Stimulated activated CD4-positive, alpha-beta T cell treated with anti-CD3 and anti-CD28 coated beads, Interleukin-1b, Interleukin-23, amount 100 ng/mL, for 24 hours (primary cell): ENCODE data around the gene PEX10.
"Not testable (repeated sequence)": the region's sequence is repeated elsewhere in the genome, so short reads cannot be mapped to it uniquely, and the experiment has no call there.

Experiments
- DNase-seq, 4 experiments: peaks; one replicate each; pipeline ENCODE4 v3.0.0-alpha.2; 2020; ENCODE audit warnings: low read depth in 4 of 4, low spot score in 1 of 4

The PEX10 gene

DNA sequence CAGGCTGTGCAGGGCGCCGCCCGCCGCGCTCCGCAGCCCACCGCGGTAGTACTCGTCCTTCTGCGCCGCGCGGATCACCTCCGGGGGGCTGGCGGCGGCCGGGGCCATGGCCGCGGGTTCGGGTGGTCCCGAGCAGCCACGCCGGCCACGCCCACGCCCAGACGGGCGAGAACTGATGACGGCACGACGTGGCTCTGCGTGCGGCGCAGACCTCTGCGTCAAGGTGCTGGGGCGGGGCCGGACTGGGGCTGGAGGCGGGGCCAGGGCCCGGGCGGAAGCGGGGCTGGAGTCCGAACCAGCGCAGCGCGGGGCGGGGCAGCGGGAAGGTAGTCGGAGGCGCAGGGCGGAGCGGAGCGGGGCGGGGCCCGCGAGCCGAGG, at the start of gene PEX10:
TSS of gene PEX10 (minus strand) at position 170 of the 378 bp plus-strand sequence. CDS start at position 108, 62 bp downstream.
- DNase-seq = peak; percentile 97 to 99 (median 98)

DNA sequence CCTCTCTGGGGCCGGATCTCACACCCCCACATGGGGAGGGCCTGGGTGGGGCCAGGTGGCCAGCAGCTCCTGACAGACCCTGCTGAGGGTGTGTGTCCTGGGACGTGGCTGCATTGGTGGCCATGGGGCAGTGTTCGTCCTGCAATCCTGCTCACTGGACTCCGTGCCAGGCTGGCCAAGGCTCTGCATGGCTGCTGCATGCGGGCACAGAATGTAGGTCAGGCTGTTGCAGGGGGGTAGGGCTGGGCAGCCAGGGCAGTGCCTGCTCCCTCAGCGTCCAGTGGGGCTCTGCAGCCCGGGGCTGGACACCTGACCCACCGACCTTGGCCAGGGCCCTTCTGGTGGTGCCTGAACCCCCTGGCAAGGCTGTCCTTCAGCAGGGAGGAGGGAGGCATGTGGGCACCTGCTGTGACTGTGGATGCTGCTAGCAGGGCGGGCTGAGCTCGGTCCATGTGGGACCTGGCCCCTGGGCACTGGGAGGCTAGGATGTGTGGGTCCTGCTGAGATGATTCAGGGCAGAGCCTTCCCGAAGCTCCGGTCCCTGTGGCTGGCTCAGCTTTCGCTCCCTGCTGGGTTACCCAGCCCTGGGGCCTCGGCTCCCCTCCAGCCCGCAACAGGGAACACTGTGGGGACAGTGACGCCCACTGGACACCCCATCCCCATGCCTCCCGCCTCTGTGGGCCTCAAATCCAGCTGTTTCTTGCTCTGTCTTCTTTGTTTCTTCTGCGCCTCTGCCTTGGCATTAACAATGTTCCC, 48.8 kb upstream of the PEX10 start:
- DNase-seq = no peak

DNA sequence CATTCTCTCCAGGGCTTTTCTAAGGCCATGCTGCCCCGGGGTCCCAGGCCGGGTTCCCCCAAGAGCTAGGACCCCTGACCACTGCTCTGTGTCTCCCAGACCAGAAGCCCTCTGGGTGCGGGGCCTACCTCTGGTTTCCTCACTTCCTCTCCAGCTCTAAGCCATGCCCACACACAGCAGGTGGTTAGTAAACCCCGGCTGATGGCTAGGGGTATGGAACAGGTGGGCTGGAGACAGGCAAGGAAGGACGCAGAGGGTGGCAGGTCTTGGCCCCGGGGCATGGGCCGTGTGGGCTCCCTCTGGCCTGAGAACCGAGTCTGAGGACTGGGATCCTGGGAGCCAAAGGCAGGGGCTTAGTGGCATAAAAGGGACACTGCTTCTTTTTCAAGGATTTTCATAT, 47.8 kb upstream of the PEX10 start:
- DNase-seq = no peak

DNA sequence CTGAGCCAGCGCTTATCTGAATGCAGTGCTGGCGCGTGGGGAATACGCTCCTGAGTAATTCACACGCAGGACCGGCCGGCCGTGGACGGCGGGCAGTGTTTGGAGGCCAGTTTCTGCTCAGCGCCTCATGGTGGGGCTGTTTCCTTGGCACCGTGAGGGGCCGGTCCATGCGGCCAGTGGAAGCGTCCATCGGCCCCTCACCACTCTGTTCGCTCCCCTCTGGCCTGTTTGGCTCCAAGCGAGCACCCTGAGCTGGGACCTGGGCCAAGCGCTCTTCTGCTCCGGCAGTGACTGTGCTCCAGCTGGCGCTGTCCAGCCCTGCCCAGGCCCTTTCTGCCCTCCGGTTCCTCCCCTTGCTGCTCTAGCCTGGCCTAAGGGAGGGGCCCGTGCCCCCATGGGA, 47.4 kb upstream of the PEX10 start:
- DNase-seq = no peak

DNA sequence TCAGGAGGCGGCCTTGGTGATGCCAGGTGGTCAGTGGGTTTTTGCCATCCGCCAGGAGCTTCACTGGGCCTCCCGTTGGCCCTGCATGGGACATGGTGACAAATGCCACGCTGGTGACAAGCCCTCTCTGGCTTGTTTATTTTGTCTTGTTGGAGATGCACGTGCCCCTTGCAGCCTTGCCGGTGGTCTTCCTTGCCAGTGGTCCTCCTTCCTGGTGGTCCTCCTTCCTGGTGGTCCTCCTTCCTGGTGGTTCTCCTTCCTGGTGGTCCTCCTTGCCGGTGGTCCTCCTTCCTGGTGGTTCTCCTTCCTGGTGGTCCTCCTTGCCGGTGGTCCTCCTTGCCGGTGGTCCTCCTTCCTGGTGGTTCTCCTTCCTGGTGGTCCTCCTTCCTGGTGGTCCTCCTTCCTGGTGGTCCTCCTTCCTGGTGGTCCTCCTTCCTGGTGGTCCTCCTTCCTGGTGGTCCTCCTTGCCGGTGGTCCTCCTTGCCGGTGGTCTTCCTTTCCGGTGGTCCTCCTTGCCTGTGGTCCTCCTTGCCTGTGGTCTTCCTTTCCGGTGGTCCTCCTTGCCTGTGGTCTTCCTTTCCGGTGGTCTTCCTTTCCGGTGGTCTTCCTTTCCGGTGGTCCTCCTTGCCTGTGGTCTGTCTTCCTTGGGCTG, 46.9 kb upstream of the PEX10 start:
- DNase-seq = not testable (repeated sequence)

DNA sequence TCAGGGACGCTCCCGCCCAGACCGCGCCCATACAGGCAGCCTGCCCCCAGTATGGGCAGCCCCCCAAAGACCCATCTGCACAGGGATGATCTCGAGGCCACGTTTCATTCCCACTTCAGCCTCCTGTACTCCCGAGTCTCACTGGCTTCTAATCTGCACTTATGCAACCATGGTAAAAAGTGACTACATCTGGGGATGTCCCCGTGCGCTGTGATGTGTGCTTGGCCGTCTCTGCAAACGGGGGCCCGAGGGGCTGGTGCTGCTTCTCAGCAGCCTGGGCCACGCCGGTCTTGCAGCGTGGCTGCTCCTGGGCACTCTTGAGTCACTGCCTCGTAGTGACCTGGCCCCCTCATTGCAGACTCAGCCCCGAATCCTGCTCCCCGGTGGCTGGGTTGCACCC, 46.3 kb upstream of the PEX10 start:
- DNase-seq = no peak

DNA sequence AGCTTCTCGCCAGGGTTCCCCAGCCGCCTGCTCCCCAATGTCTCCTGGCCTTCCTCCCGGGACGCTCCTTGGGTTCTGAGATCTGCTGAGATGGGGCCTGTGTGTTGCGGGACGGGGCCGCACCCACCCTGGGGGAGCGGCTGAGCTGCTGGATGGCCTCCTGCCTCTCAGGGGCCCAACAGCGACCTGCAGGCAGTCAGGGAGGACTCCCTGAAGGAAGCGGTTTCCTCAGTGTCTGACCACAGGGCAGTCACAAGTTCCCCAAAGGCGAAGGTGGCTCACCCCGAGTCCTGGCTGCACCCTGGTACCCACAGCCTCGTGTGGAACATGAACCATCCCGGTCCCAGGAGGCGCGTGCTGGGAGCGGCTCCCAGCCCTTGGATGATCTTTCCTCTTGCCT, 45.1 kb upstream of the PEX10 start:
- DNase-seq = no peak

DNA sequence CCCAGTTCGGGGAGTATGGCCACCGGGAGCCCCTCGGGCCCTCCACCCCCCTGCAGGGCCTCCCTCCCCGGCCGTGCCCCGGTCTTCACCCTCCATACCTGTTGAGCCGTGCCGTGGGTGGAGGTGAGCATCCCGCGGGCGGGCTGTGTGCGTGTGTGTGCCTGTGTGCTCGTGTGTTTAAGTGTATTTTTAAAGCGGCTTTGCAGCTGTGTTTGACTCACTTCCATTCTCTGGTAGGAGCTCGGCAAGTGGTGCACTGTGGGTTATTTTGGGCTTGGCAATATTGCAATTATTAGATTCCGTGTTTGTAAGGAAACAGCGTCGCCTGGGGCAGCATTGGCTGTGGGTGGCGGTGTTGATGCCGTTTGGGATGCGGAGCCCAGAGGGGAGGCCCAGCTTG, 43.4 kb upstream of the PEX10 start:
- no peak for DNase-seq

DNA sequence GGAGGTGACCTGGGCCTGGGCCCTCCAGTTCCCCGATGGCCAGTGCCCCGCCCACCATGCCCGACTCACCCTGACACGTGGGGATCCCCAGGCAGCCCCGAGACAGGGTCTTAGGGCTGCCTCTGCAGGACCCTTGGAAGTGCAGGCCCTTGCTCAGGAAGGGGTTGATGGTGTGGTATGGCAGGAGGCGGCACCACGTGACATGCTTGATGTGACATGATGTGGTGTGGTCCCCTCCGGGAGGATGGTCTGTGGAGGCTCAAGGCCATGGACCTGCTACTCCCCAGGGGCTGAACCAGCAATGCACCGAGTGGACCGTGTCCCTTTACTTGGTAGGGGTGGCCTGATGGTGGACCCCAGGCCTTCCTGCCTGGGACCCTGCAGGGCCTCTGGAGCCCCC, 41.9 kb upstream of the PEX10 start:
- DNase-seq = no peak

DNA sequence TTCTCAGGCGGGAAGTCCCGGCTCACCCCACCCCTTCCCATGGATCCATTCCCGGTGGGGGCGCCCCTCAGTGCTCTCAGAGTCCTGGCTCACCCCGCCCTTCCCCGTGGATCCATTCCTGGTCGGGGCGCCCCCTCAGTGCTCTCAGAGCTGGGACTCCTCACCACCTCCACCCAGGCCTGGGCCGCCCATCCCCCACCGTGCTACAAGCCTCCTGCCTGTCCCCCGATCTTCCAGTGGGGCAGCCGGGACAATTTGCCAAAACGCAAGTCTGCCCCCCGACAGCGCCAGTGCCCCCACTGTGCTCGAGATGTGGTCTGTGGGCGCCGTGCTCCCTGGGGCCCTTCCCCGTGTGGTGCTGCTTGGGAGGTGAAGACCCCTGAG, 40.6 kb upstream of the PEX10 start:
- DNase-seq = no peak

DNA sequence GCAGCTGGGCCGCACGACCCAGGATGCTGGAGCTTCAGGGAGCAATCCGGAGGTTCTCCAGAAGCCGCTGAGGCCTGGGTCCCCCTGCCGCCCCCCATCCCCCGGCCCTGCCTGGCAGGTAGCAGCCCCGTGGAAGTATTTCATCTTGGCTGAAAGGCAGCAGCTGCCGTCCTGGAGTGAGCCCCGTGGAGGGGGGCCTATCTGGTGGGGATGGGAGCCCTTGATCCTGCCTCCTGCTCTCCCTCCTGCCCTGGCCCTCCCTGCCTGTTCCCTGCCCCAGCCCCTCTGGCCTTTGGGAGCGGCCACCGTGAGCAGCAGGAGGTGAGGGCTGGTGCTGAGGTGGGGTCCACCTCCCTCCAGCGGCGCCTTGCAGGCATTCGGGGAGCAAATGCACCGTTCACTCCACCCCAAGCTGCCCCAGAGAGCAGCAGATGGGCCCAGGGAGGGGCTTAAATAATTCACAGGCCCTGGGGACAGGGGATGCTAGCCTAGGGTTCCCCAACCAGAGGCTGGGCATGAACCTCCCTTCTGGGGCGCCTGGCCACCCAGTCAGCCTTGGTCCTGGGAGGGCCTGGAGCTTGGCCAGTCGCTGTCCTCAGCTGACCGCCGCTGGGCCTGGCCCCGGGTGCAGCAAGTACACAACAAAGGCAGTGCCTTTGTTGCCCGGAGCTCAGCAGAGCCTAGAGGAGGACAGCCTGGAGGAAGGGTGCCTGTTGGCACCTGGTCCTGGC, 40.0 kb upstream of the PEX10 start:
- DNase-seq = no peak

DNA sequence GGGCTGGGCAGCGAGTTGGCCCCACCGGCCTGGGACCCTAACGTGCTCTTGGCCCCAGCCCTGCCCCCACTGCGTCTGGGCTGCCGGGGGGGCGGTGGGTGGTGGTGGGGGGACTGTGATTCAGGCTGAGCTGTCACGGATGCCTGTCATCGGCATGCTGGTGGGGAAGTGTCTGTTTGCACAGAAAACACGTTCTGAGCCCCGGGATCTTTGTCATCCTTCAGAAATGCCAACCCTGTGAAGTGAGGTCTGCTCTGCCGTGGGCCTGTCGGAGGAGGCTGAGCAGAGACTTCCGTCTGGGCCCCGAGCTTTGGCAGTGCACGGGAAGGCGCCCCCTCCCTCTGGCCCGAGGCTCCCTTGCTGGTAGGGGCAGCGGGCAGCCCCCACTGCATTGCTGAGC, 39.4 kb upstream of the PEX10 start:
- no peak for DNase-seq

DNA sequence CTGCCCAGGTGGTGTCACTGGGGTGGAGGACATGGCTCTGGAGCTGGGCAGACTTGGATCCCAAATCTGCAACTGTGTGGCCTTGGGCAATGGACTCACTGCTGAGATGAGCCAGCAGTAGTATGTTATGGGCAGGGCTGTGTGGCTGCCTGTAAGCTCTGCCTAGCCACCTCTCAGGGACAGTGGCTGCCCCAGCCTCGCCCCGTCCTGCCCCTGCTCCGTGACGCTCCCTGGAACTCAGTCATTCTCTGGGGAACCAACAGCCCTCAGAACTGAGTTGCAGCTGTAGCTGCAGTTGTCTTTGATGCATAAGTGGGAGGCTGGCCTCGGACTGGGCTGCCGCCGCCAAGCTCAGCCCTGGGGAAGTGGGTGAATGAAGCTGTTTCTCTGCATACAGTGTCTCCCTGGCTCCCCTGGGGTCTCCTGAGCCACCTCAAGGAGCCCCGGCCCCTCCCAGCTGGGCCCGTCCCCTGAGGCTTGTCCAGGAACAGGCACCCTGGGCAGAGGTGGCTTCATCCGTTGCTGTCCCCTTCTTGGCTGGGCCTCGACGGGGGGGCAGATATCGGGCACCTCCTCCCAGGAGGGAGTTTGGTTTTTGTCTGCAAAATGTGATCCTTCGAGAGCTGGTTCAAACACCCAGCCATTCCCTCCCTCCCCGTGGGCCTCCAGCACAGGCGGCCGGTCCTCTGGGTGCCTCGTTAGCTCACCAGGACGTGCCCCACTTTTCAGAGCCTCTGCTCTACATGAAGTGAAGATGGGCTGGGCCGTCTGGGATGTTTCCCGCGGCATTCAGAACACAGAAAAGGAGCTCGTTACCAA, 37.5 kb upstream of the PEX10 start:
- no peak for DNase-seq

DNA sequence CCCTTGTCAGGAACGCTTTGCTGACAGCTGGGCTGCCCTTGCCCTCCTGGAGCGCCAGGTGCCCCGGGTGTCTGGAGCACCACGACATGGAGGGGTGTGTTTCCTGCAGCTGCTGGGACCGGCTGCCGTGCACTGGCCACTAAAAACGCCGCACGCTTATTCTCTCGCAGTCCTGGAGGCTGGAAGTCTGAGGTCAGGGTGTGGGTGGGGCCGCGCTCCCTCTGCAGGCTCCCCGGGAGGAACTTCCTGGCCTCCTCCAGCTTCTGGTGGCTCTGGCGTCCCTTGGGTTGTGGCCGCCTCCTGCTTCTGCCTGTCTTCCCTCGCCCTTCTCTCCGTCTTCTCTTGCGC, 35.7 kb upstream of the PEX10 start:
- DNase-seq = no peak

DNA sequence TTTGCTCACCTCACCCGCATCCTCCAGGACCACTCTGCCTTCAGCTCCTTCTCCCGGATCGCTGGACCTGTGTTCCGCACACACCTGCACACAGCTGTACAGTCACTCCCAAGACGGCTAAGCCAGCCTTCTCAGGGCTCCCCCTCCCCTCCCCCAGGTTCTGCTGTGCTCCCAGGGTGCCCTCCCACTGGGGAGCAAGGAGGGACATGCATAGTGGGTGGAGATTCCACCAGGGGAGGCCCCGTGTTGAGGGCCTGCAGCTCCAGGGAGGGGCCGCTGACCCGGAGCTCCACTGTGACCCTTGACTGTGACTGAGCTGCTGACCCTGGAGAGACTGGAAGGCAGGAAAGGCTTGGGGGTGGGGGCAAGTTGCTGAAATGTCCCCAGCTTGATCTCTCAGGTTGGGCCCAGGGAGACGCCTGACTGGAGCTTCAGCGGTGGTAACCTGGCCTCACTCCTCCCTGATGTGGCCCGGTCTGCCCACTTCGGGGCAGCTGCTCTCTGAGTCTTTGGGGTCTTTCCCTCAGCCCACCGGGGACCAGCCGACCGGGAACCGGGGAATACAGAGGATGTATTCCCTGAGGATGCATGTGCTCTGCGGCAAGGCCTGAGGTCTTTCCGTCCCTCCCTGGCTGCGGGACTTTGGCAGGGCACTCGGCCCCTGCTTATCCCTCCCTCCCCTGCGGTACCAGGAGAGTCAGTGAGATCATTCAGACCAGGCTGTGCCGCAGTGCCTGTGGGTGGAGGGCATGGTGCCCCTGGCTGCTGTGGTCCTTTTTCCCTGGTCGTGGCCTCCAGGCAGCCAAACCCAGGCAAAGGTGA, 35.1 kb upstream of the PEX10 start:
- no peak for DNase-seq

DNA sequence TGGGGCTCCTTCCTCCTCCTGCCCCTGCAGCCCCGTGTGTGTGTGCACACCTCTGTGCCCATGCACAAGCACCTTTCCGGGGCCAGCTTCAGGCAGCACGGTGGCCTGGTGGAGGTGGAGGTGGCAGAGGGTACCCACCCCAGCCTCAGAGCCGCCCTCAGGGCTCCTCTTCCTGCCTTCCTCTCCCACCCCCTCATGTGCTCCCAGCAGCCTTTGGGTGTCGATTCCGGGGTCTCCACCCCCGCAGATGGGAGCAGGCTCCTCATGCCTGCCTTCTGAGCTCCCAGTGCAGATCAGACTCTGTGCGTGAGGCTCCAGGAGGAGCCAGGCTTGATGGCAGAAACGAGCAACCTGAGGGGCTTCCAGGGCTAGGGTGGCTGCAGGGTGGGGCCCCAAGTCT, 34.5 kb upstream of the PEX10 start:
- DNase-seq = no peak

DNA sequence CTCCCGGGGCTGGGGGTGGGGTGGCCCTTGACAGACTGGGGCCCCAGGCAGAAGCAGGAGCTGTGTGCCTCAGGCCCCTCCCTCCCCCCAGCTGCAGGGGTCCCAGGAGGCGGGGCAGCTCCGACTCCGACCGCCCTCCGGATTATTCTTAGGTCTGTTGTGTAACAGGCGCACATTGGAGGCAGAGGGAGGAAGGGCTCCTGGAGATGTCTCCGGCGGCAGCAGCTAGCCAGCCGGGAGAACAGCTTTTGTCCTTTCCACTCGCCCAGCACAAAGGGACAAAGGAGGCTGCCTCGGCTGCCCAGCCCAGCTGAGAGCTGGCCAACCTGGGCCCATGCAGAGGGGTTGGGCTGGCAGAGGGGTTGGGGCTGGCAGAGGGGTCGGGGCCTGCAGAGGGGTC, 34.0 kb upstream of the PEX10 start:
- no peak for DNase-seq

DNA sequence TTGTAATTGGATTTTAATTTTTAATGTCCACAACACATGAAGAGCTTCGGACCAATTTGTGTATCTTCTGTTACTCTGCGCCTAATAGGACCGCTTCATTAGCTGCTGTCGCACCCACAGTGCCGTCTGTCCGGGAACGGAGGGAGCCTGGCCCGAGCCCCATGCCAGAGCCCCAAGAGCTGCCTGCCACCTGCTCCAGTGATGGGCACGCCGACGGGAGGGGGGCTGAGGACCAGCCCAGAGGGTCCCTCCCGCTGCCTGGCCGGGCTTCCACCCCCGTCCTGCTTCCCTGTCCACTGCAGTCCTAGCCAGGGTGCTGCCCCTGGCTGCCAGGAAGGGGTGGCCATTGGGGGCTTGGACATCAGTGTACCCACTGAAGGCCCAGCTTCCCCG, 33.5 kb upstream of the PEX10 start:
- DNase-seq = no peak

DNA sequence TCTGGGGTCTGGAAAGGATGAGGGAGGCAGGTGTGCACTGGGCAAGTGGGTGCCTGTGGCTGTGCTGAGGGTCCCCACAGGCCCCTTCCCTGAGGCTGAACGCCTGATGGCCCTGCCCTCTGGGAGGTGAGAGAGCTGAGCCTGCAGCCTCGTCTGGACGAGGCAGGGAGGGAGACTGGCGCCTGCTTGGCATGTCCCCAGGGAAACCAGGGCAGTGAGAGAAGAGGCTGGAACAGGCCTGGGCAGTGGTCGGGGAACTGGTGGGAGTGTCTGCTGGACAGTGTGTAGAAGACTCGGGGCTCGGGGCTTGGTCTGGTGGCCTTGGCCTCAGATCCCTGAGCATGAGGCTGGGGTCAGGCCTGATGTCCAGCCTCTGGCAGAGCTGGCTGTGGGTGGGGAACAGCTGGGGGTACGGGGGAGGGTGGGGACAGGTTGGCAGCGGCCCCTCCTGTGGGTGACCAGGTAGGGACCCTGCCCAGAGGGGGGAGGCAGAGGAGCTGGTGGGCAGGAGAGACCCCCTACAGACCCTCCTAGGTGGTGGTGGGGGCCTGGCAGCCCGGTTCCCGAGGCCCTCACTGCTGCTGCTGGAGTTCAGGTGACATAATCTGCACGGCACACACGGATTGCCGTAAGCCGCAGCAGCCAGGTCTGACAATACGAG, 32.9 kb upstream of the PEX10 start:
- DNase-seq = no peak

DNA sequence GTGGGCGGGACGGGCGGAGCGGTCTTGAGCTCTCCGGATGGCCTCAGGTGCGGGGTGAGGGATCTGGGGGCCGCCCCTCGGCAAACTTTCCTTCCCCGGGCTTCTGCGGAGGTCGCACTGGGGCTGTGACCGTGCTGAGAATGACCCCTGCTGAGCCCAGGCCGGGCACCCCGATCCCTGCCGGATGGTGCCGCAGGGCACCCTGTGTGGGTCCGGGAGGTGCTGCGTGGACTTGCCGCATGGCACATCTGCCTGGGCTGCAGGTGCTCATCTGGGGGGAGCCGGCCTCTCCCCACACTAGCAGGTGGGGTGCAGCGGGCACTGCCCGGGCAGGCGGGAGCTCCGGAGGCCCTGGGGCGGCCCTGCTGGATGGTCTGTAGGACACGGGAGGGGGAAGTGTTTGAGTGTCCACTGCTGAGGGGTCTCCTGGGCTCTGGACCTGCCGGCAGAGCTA, 31.8 kb upstream of the PEX10 start:
- DNase-seq = no peak
